CD4-positive, alpha-beta T cell treated with Interleukin-15 for 1 hour (primary cell): ENCODE data around the gene NAT16.
"Not testable (repeated sequence)": the region's sequence is repeated elsewhere in the genome, so short reads cannot be mapped to it uniquely, and the experiment has no call there.

Experiments
- DNase-seq: peaks from one replicate; pipeline ENCODE4 v3.0.0-alpha.2; 2020

Gene NAT16

DNA sequence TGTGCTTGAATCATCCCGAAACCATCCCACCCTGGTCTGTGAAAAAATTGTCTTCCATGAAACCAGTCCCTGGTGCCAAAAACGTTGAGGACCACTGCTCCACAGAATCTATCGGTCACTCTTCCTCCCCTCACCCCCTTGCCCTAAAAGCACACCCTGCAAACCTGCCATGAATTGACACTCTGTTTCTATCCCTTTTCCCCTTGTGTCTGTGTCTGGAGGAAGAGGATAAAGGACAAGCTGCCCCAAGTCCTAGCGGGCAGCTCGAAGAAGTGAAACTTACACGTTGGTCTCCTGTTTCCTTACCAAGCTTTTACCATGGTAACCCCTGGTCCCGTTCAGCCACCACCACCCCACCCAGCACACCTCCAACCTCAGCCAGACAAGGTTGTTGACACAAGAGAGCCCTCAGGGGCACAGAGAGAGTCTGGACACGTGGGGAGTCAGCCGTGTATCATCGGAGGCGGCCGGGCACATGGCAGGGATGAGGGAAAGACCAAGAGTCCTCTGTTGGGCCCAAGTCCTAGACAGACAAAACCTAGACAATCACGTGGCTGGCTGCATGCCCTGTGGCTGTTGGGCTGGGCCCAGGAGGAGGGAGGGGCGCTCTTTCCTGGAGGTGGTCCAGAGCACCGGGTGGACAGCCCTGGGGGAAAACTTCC, 54.0 kb downstream of the NAT16 start:
- peak; percentile 56 for DNase-seq

DNA sequence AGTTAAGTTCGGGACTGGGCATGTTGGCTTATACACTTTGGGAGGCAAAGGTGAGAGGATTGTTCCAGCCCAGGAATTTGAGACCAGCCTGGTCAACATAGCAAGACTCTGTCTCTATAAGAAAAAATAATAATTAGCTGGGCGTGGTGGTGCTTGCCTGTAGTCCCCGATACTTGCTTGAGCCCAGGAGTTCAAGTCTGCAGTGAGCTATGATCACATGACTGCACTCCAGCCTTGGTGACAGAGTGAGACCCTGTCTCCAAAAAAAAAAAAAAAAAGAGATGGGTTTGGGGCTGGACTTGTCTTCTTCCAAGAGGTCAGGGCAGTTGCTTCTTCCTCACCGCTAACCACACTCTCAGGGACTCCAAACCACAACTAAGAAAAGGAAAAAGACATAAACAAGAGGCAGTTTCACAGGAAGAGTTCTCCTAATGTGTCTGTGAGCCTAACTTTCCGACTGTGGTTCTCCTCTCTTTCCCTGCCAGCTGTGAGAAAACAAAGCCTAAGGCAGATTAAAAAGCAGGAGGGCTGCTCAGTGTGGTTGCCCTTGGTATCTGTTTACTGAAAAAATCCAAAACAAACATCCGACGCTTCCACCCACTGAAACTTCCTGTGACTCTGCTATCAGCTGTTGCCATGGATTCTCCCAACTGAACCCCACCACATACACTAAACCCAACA, 55.6 kb downstream of the NAT16 start:
- no peak for DNase-seq

DNA sequence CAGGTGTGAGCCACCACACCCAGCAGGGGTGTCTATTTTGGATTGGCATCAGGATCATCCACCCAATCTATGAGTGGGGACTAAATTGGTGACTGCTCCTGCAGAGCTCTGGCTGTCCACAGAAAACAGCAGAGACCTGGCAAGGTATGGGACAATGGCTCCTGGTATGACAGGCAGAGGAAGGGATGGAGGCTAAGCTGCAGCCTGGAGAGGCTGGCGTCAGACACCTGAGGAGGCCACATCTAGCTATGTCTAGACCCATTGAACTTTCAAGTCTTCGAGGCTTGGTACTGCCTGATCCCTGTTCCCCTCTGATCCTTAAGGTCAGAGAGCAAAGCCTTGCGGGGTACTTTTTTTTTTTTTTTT, 56.4 kb downstream of the NAT16 start:
- no peak for DNase-seq

DNA sequence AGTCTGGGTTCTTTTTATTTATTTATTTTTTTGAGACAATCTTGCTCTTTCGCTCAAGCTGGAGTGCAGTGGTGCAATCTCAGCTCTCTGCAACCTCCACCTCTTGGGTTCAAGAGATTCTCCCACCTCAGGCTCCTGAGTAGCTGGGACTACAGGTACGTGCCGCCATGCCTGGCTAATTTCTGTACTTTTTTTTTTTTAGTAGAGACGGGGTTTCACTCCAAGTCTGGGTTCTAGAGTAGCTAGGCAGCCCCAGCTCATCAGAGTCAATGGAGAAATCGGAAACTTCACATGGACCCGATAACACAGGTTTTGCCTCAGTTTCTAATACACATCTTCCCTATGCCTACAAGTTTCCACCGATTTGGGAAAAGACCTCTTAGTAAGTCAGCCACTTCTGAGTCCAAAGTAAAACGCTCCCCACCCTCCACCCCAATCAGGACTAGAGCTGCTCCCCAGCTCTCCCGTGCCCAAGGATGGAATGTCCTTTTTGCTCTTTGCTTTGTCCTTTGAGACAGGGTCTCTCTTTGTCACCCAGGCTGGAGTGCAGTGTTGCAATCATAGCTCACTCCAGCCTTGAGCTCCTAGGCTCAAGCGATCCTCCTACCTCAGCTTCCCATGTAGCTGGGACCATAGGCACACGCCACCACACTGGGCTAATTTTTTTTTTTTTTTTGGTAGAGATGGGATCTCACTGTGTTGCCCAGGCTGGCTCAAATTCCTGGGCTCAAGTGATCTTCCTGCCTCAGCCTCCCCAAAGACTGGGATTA, 57.0 kb downstream of the NAT16 start:
- DNase-seq = no peak

DNA sequence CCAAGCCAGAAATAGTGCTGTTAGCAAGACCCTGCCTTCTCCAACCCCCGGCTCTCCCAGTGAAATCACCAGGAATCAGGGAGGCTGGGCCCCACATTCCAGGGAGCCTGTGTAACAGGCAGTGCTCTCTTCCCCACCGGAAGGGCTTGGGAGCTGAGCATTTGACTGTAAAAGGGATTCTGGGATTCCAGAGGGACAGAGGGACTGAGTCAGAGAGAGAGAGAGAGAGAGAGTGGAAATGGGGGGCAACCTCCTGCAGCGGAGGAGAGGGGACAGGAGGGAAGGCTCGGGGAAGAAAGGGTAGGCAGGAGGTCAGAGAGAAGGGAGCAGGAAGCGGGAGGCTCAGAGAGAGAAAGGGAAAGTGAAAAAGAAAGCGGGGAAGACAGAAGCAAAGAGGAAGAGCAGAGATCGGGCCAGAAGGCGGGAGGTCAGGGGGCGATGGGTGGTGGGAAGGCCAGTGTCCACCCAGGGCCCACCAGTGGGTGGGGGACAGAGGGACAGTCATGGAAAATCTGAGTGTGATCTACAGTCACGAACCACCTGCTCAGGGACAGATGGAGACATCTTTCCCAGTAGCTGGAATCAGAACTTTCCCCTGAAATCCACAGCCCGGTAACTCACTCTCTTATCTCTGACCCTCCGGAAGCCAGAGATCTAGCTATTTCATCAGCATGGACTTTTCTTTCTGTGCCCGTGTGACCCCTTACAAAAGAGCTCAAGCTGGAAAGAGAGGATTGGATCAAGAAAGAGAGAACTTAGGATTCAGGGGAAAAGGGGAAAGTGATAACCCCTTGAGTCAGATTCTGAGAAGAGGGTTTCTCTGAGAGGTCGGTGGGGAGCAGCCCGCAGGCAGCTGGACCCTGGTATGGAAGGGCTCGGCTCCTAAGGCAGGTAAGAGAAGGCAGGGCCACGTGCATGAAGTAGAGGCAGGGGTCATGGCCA, 57.8 kb downstream of the NAT16 start:
- no peak for DNase-seq

DNA sequence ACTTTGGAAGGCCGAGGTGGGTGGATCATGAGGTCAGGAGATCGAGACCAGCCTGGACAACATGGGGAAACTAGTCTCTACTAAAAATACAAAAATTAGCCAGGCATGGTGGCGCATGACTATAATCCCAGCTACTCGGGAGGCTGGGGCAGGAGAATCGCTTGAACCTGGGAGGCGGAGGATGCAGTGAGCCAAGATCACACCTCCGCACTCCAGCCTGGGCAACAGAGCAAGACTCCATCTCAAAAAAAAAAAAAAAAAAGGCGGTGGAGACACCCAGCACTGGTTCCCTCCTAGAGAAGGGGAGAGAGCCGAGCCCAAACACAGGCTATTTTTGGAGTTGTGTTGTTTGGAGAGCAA, 58.5 kb downstream of the NAT16 start:
- DNase-seq = not testable (repeated sequence)
